Measurements from ENCODE around the gene TTBK1.

GRCh38 chr6:43282636-43283513 is 39.6 kb downstream of the TTBK1 start:
- TF ChIP-seq, protein P1, sequence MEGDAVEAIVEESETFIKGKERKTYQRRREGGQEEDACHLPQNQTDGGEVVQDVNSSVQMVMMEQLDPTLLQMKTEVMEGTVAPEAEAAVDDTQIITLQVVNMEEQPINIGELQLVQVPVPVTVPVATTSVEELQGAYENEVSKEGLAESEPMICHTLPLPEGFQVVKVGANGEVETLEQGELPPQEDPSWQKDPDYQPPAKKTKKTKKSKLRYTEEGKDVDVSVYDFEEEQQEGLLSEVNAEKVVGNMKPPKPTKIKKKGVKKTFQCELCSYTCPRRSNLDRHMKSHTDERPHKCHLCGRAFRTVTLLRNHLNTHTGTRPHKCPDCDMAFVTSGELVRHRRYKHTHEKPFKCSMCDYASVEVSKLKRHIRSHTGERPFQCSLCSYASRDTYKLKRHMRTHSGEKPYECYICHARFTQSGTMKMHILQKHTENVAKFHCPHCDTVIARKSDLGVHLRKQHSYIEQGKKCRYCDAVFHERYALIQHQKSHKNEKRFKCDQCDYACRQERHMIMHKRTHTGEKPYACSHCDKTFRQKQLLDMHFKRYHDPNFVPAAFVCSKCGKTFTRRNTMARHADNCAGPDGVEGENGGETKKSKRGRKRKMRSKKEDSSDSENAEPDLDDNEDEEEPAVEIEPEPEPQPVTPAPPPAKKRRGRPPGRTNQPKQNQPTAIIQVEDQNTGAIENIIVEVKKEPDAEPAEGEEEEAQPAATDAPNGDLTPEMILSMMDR (IDR thresholded peaks at IDR 0.05): no peak
- TF ChIP-seq EZH2 (IDR thresholded peaks at IDR 0.05; ENCODE audit: borderline replicate concordance, insufficient read depth, low read depth, low read length, poor library complexity, severe bottlenecking): no peak

All from B cell (primary cell).